Activated CD4-positive, alpha-beta T cell treated with anti-CD3 and anti-CD28 coated beads for 48 hours (primary cell): Measurements from ENCODE around the gene PTPRM.

Source experiments
- DNase-seq: peaks from one replicate; pipeline ENCODE4 v3.0.0-alpha.2; 2020

The PTPRM gene

GRCh38 chr18:7908681-7909299 lies 341.7 kb downstream of the PTPRM start:
- DNase-seq = no peak

- DNase-seq = no peak
Measured at GRCh38 chr18:7914834-7915670, 347.9 kb downstream of the PTPRM start.

GRCh38 chr18:7918701-7919100 lies 351.6 kb downstream of the PTPRM start:
- no peak for DNase-seq

GRCh38 chr18:7919565-7919964 lies 352.4 kb downstream of the PTPRM start:
- no peak for DNase-seq

- no peak for DNase-seq
Measured at GRCh38 chr18:7921938-7922587, 354.9 kb downstream of the PTPRM start.

- DNase-seq = no peak
Measured at GRCh38 chr18:7923105-7923504, 356.0 kb downstream of the PTPRM start.

- DNase-seq = no peak
Measured at GRCh38 chr18:7924616-7925015, 357.5 kb downstream of the PTPRM start.

GRCh38 chr18:7926526-7926925 lies 359.4 kb downstream of the PTPRM start:
- no peak for DNase-seq

GRCh38 chr18:7927119-7927518 lies 360.0 kb downstream of the PTPRM start:
- no peak for DNase-seq

GRCh38 chr18:7931763-7932162 lies 364.6 kb downstream of the PTPRM start:
- no peak for DNase-seq

- no peak for DNase-seq
Measured at GRCh38 chr18:7937268-7937667, 370.2 kb downstream of the PTPRM start.

GRCh38 chr18:7939521-7939920 lies 372.4 kb downstream of the PTPRM start:
- no peak for DNase-seq

GRCh38 chr18:7940379-7940778 lies 373.3 kb downstream of the PTPRM start:
- no peak for DNase-seq

GRCh38 chr18:7940971-7941370 lies 373.9 kb downstream of the PTPRM start:
- no peak for DNase-seq

GRCh38 chr18:7941533-7941932 lies 374.4 kb downstream of the PTPRM start:
- no peak for DNase-seq

- DNase-seq = no peak
Measured at GRCh38 chr18:7945882-7946281, 378.8 kb downstream of the PTPRM start.

GRCh38 chr18:7946734-7947377 lies 379.7 kb downstream of the PTPRM start:
- peak; percentile 6 for DNase-seq

- peak; percentile 16 for DNase-seq
Measured at GRCh38 chr18:7950380-7951136, 383.4 kb downstream of the PTPRM start.

GRCh38 chr18:7953095-7953958 lies 386.2 kb downstream of the PTPRM start:
- no peak for DNase-seq

- DNase-seq = no peak
Measured at GRCh38 chr18:7954238-7954637, 387.1 kb downstream of the PTPRM start.

- DNase-seq = no peak
Measured at GRCh38 chr18:7955175-7955574, 388.1 kb downstream of the PTPRM start.

- DNase-seq = no peak
Measured at GRCh38 chr18:7957297-7957696, 390.2 kb downstream of the PTPRM start.
